K562 (cell line): Measurements from ENCODE around the gene GRB10. TPM values are rescaled to one million over a fixed set of nuclear protein-coding genes. Genes with fewer than 3 reads are reported as not detected.

Experiments used
- C11orf30 ChIP-seq: fragments of 450-650 bp; IDR thresholded peaks from 2 replicates; pipeline ENCODE4 v1.6.1; 2016; ENCODE audit warnings: low read depth, mild to moderate bottlenecking
- CHD1 ChIP-seq: fragments of 200-600 bp; sonication (generic); IDR thresholded peaks from one replicate; pipeline ENCODE4 v1.6.1; 2012; ENCODE audit warnings: mild to moderate bottlenecking, moderate library complexity, low read length, inconsistent platforms
- ELF2 ChIP-seq: fragments of 250-450 bp; sonication (Bioruptor Pico); IDR thresholded peaks from 2 replicates; pipeline ENCODE4 v1.5.0; 2021; ENCODE audit warnings: mild to moderate bottlenecking
- ETS2 ChIP-seq: IDR thresholded peaks from 2 replicates; pipeline ENCODE4 v1.6.1; 2016; ENCODE audit warnings: borderline replicate concordance, missing genetic modification characterization, mild to moderate bottlenecking, moderate library complexity, missing compliant biosample characterization; ENCODE audit not compliant: poor library complexity, severe bottlenecking
- FOSL1 ChIP-seq: fragments of 200-800 bp; sonication (Bioruptor generic); conservative IDR thresholded peaks from 2 replicates; pipeline ENCODE4 v1.6.1; 2016; ENCODE audit warnings: missing genetic modification characterization, missing compliant biosample characterization
- HDAC3 ChIP-seq: fragments of 450-650 bp; IDR thresholded peaks from 2 replicates; pipeline ENCODE4 v1.6.1; 2018; ENCODE audit warnings: borderline replicate concordance, mild to moderate bottlenecking, moderate library complexity; ENCODE audit not compliant: partially characterized antibody
- POLR2AphosphoS2 ChIP-seq: IDR thresholded peaks from 2 replicates; pipeline ENCODE4 v1.6.1; 2012; ENCODE audit warnings: low read length, improper control_type of control experiment
- RAD21 ChIP-seq, 2 experiments: fragments of 250-450 bp in 1 of 2; fragments of 450-650 bp in 1 of 2; sonication (Bioruptor Pico) in 1 of 2; formaldehyde crosslinking in 1 of 2; IDR thresholded peaks in 1 of 2; conservative IDR thresholded peaks in 1 of 2; 2 replicates each; pipeline versions ENCODE4 v1.4.0 to v1.8.0; 2020 to 2022; ENCODE audit warnings: mild to moderate bottlenecking in 2 of 2, moderate library complexity in 1 of 2
- SMARCA4 ChIP-seq: fragments of 450-650 bp; IDR thresholded peaks from 2 replicates; pipeline ENCODE4 v1.6.1; 2016
- XRCC3 ChIP-seq: fragments of 450-650 bp; IDR thresholded peaks from 2 replicates; pipeline ENCODE4 v1.6.1; 2017; ENCODE audit warnings: mild to moderate bottlenecking, moderate library complexity
- polyA plus RNA-seq, 8 experiments: library from polyadenylated mRNA; depleted of rRNA in 4 of 8; stranded (reverse) in 5 of 8; unstranded in 3 of 8; fragments of >200 nt; fragmentation: Nextera tagmentation in 2 of 8; fragmentation: Illumina TruSeq in 1 of 8; extraction: Ambion mirVana in 2 of 8; extraction: Trizol in 1 of 8; gene quantifications; 2 replicates each; pipeline versions ENCODE4 v1.2.1 to v1.2.3, GENCODE V29; 2011 to 2014; ENCODE audit warnings: inconsistent platforms in 1 of 8, missing spikeins in 1 of 8
- total RNA-seq, 7 experiments: library from RNA; depleted of rRNA in 6 of 7; stranded (reverse); fragments of >200 nt in 6 of 7; fragmentation: Illumina TruSeq in 2 of 7; extraction: Trizol in 2 of 7; gene quantifications; 2 replicates each; pipeline versions ENCODE4 v1.2.1 to v1.2.3, GENCODE V29; 2011 to 2021; ENCODE audit warnings: low replicate concordance in 1 of 7
- TF ChIP-seq, protein P1 (sequence below): sonication (generic); formaldehyde crosslinking; IDR thresholded peaks from 2 replicates; pipeline ENCODE4 v1.8.1; 2023; ENCODE audit warnings: mild to moderate bottlenecking, missing genetic modification reagents
- TF ChIP-seq, protein P2 (sequence below): fragments of 250-450 bp; sonication (Bioruptor Pico); IDR thresholded peaks from 2 replicates; pipeline ENCODE4 v1.4.0; 2020; ENCODE audit warnings: mild to moderate bottlenecking
- TF ChIP-seq, protein P3 (sequence below): fragments of 250-450 bp; sonication (Bioruptor Pico); IDR thresholded peaks from 2 replicates; pipeline ENCODE4 v1.8.0; 2021; ENCODE audit warnings: borderline replicate concordance, mild to moderate bottlenecking, moderate library complexity; ENCODE audit not compliant: poor library complexity, severe bottlenecking

The GRB10 gene
- total and polyA plus RNA-seq, 9 of the 15 experiments (the other 6 are each of a cell fraction or from before 2014, with no cell fraction given): 8.9 to 88.5 (median 40.7) TPM

DNA sequence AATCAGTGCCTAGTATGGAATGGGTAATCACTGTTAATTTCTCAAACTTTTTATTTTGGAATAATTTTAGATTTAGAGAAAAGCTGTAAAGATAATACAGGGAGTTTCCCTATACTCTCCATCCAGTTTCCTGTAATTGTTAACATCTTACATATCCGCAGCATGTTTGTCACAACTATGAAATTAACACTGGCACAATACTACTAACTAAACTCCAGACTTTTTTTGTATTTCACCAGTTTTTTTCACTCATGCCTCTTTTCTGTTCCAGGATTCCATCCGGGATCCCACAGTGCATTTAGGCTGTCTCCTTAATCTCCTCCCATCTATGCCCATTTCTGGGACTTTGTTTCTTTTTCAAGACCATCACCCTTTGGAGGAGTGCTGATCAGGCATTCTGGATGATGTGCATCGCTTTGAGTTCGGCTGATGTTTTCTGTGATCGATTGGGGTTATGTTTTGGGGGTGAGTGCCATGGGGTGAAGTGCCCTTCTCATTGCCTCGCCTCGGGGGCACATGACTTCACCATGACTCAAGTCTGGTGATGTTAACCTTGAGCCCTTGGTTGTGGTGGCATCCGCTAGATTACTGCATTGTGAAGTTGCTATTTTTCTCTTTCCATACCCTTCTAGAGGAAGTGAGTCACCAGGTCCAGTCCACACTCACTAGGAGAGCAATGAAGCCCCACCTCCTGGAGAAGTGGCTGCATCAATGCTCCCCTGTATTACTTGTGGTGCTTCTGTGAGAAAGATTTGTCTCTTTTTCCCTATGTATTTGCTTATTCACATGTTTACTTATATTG, 43.9 kb upstream of the GRB10 start (continued):
- TF ChIP-seq XRCC3 (no peak), ELF2 (no peak), SMARCA4 (0 out of 2 replicates have a peak, but pooled peaks have one; percentile 28), RAD21 (CRISPR knock-in tag; conservative IDR thresholded peaks at IDR 0.05 in 1 of 2, IDR thresholded peaks at IDR 0.05 in 1 of 2) (0 out of 4 replicates have a peak, but pooled peaks of 1 of the 2 experiments have one; percentile 7), POLR2AphosphoS2 (no peak), FOSL1 (tag) (peak; percentile 82), HDAC3 (no peak), ETS2 (tag) (no peak), CHD1 (no peak), C11orf30 (peak; percentile 33; the same call in 1 of the 2 replicates)
- TF ChIP-seq, protein P1, sequence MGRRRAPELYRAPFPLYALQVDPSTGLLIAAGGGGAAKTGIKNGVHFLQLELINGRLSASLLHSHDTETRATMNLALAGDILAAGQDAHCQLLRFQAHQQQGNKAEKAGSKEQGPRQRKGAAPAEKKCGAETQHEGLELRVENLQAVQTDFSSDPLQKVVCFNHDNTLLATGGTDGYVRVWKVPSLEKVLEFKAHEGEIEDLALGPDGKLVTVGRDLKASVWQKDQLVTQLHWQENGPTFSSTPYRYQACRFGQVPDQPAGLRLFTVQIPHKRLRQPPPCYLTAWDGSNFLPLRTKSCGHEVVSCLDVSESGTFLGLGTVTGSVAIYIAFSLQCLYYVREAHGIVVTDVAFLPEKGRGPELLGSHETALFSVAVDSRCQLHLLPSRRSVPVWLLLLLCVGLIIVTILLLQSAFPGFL (CRISPR knock-in tag): no peak
- TF ChIP-seq, protein P2, sequence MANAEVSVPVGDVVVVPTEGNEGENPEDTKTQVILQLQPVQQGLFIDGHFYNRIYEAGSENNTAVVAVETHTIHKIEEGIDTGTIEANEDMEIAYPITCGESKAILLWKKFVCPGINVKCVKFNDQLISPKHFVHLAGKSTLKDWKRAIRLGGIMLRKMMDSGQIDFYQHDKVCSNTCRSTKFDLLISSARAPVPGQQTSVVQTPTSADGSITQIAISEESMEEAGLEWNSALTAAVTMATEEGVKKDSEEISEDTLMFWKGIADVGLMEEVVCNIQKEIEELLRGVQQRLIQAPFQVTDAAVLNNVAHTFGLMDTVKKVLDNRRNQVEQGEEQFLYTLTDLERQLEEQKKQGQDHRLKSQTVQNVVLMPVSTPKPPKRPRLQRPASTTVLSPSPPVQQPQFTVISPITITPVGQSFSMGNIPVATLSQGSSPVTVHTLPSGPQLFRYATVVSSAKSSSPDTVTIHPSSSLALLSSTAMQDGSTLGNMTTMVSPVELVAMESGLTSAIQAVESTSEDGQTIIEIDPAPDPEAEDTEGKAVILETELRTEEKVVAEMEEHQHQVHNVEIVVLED: no peak
- TF ChIP-seq, protein P3, sequence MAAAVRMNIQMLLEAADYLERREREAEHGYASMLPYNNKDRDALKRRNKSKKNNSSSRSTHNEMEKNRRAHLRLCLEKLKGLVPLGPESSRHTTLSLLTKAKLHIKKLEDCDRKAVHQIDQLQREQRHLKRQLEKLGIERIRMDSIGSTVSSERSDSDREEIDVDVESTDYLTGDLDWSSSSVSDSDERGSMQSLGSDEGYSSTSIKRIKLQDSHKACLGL (CRISPR knock-in tag): no peak
